Ishikawa (cell line): ENCODE measurements around the gene KIAA1671.

ENCODE experiments used
- CEBPB ChIP-seq: IDR thresholded peaks from 2 replicates; pipeline ENCODE4 v1.6.1; 2012
- CREB1 ChIP-seq: IDR thresholded peaks from 2 replicates; pipeline ENCODE4 v1.6.1; 2012; ENCODE audit warnings: low read depth
- EGR1 ChIP-seq: IDR thresholded peaks from 2 replicates; pipeline ENCODE4 v1.6.1; 2012
- EP300 ChIP-seq: IDR thresholded peaks from 2 replicates; pipeline ENCODE4 v1.6.1; 2012; ENCODE audit warnings: borderline replicate concordance
- FOXM1 ChIP-seq: IDR thresholded peaks from 2 replicates; pipeline ENCODE4 v1.6.1; 2012; ENCODE audit warnings: low read depth, borderline replicate concordance
- NFIC ChIP-seq: IDR thresholded peaks from 2 replicates; pipeline ENCODE4 v1.6.1; 2012
- RAD21 ChIP-seq: IDR thresholded peaks from 2 replicates; pipeline ENCODE4 v1.6.1; 2012; ENCODE audit warnings: low read depth
- REST ChIP-seq: IDR thresholded peaks from 2 replicates; pipeline ENCODE4 v1.6.1; 2012; ENCODE audit warnings: low read depth, mild to moderate bottlenecking
- TAF1 ChIP-seq: IDR thresholded peaks from 2 replicates; pipeline ENCODE4 v1.6.1; 2012; ENCODE audit warnings: low read depth, mild to moderate bottlenecking
- TCF12 ChIP-seq: IDR thresholded peaks from 2 replicates; pipeline ENCODE4 v1.6.1; 2012; ENCODE audit warnings: low read depth
- TEAD4 ChIP-seq: IDR thresholded peaks from 2 replicates; pipeline ENCODE4 v1.6.1; 2012
- USF1 ChIP-seq: IDR thresholded peaks from 2 replicates; pipeline ENCODE4 v1.6.1; 2012
- YY1 ChIP-seq: IDR thresholded peaks from 2 replicates; pipeline ENCODE4 v1.6.1; 2012; ENCODE audit warnings: low read depth
- ZBTB7A ChIP-seq: IDR thresholded peaks from 2 replicates; pipeline ENCODE4 v1.6.1; 2012; ENCODE audit warnings: low read depth
- TF ChIP-seq, protein P1 (sequence below): IDR thresholded peaks from 2 replicates; pipeline ENCODE4 v1.6.1; 2012

The KIAA1671 gene

GRCh38 chr22:25219948-25220442 lies 267.5 kb downstream of the KIAA1671 start:
- TF ChIP-seq YY1: no peak
- TF ChIP-seq NFIC: peak; percentile 59

DNA sequence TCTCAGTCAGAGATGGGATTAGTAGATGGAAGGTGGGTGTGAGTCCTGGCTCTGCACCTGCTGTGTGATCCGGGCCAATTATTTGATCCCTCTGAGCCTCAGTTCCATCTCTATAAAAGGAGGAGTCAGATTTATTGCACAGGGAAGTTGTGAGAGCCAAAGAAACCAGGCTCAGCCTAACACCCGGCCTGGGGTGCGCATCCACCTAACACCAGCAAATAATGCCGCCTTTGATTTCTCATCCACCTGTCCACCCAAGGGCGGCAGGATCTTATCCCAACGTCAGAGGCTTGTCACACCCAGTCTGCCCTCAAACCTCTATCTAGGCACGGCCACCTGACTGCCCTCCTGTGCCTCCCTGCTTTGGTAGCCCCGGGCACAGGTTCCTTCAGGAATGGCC lies 269.3 kb downstream of the KIAA1671 start:
- TF ChIP-seq FOXM1 (no peak), REST (no peak), EP300 (no peak), TEAD4 (no peak), NFIC (no peak)

DNA sequence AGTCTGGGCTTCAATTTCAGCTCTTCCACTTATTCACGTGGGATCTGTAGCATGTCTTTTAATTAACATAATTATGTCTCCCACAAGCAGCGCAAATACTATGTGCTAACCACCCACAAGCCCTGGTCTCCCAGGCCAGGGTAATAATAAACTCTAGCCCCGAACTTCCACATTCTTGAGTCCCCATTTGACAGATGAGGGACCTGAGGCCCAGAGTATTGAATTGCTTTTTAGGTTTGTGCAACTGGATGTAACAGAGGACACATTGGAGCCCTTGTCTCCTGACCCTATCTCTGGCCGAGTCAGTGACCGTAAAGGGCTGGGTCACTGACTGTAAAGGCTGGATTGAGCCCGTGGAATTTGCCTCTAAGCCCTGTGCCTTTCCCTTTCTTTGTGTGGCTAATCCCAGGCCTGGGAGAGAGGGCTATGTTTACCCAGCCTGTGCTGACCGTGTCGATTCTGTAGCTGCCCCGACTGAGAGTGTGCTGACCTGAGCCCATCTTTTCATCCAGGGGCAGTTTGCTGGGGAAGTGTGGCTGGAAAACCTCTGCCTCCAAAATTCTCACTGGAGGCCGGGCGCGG lies 270.8 kb downstream of the KIAA1671 start:
- TF ChIP-seq YY1 (no peak), EGR1 (no peak), REST (no peak), RAD21 (no peak), TAF1 (no peak), ZBTB7A (no peak), NFIC (no peak), FOXM1 (no peak), CREB1 (no peak), EP300 (no peak), TEAD4 (no peak), USF1 (no peak), TCF12 (no peak), CEBPB (no peak)
- TF ChIP-seq, protein P1, sequence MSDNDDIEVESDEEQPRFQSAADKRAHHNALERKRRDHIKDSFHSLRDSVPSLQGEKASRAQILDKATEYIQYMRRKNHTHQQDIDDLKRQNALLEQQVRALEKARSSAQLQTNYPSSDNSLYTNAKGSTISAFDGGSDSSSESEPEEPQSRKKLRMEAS: no peak

DNA sequence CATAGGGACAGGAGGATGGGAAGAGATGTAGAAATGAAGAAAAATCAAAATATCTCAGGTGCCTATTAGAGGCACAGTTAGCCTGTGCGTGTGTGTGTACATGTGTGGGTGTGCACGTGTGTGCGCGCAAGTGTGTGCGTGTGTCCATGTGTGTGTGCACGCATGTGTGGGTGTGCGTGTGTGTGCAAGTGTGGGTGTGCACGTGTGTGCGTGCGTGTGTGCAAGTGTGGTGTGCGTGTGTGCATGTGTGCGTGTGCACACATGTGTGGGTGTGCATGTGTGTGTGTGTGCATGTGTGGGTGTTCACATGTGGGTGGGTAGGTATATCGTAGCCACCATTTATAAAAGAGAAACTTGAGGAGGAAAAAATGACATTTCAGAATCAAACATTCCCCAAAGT lies 276.3 kb downstream of the KIAA1671 start:
- TF ChIP-seq REST (no peak), NFIC (no peak), EGR1 (no peak), CEBPB (no peak), YY1 (no peak), TAF1 (no peak), TEAD4 (no peak), ZBTB7A (no peak), USF1 (no peak), TCF12 (no peak), CREB1 (no peak), EP300 (no peak), FOXM1 (no peak), RAD21 (no peak)
- TF ChIP-seq, protein P1: no peak

GRCh38 chr22:25232301-25232700 lies 279.8 kb downstream of the KIAA1671 start:
- TF ChIP-seq TAF1 (no peak), NFIC (no peak), YY1 (no peak), TEAD4 (no peak), USF1 (no peak), EP300 (no peak), FOXM1 (no peak), ZBTB7A (no peak), CREB1 (no peak), CEBPB (no peak), TCF12 (no peak), REST (no peak), EGR1 (no peak), RAD21 (no peak)
- TF ChIP-seq, protein P1: no peak
